HL-60 (cell line): ENCODE results near the gene MAGEA10.

Experiments used
- POLR2AphosphoS5 ChIP-seq: IDR thresholded peaks from 2 replicates; pipeline ENCODE4 v1.6.1; 2012; ENCODE audit warnings: low read depth
- REST ChIP-seq: IDR thresholded peaks from 2 replicates; pipeline ENCODE4 v1.6.1; 2012; ENCODE audit warnings: low read depth; ENCODE audit not compliant: insufficient replicate concordance
- SPI1 ChIP-seq: IDR thresholded peaks from 2 replicates; pipeline ENCODE4 v1.6.1; 2012; ENCODE audit warnings: low read depth, mild to moderate bottlenecking, borderline replicate concordance
- TF ChIP-seq, protein P1 (sequence below): IDR thresholded peaks from one replicate; pipeline ENCODE4 v1.5.1; 2011; ENCODE audit warnings: low read length, control low read depth, inconsistent platforms; ENCODE audit not compliant: insufficient read depth

DNA sequence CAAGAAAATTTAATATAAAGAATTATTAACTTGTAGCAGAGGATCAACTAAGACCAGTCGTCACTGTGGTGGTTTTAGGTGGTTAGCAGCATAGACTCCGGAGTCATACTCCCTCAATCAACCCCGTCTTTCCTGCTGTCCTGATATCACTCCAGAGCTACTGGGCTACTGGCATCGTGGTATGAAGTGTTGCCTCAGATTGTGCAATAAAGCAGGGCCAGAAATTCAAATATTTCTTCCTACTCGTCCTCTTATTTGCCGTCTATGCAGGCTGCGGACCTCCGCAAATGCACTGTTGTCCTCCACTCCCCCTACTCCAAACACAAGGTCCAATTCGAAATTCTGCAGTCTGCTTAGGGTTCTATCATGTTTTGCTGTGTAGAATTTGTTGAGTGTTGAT is 1.2 kb upstream of the MAGEA10 start:
- TF ChIP-seq SPI1 = no peak
- TF ChIP-seq, protein P1, sequence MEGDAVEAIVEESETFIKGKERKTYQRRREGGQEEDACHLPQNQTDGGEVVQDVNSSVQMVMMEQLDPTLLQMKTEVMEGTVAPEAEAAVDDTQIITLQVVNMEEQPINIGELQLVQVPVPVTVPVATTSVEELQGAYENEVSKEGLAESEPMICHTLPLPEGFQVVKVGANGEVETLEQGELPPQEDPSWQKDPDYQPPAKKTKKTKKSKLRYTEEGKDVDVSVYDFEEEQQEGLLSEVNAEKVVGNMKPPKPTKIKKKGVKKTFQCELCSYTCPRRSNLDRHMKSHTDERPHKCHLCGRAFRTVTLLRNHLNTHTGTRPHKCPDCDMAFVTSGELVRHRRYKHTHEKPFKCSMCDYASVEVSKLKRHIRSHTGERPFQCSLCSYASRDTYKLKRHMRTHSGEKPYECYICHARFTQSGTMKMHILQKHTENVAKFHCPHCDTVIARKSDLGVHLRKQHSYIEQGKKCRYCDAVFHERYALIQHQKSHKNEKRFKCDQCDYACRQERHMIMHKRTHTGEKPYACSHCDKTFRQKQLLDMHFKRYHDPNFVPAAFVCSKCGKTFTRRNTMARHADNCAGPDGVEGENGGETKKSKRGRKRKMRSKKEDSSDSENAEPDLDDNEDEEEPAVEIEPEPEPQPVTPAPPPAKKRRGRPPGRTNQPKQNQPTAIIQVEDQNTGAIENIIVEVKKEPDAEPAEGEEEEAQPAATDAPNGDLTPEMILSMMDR = no peak
- no peak for TF ChIP-seq REST
- no peak for TF ChIP-seq POLR2AphosphoS5
